Endometrium (tissue), 2 donors: ENCODE measurements around the gene DNAJB14.

Source experiments
- FAIRE-seq: peaks from 2 replicates; lab custom pipeline; 2012; peaks lifted over from hg19 to GRCh38; lab: Jason Lieb, UNC
- donor health status: control.
- donor health status: control.

The DNAJB14 gene

DNA sequence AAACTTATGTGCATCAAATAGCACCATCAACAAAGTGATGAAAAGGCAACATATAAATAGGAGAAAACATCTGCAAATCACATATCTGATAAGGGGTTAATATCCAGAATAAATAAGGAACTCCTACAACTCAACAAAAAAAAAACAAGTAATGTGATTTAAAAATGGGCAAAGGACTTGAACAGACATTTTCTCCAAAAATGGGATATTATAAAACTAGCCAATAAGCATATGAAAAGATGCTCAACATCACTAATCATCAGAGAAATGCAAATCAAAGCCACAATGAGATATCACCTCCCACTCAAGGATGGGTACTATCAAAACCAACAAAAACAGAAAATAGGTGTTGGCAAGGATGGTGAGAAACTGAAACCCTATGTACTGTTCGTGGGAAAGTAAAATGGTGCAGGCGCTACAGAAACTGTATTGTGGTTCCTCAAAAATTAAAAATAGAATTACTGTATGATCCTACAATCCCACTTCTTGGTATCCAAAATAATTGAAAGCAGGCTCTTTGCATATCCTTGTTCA, 2.4 kb downstream of the DNAJB14 start:
- FAIRE-seq = no peak

DNA sequence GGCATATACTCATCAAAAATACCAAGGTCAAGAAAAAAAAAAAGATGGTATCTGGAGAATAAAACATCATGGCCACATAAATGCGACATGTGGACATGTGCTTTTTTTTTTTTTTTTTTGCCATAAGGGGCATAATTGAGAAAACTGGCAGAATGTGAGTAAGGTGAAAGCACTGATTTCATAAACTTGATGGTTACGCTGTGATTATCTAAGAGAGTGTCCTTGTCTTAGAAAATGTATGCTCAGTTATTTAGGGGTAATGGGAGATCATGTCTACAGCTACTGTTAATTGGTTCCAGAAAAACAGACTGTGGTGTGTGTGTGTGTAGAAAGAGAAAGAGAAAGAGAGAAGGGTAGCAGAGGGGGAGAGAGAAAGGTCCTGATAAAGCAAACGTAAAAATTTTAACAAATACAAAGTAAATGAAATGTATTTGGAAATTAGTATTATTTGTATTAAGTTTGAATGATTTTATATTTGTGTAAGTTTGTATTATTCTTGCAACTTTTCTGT, 8.1 kb downstream of the DNAJB14 start:
- no peak for FAIRE-seq

GRCh38 chr4:99934891-99935290, 11.5 kb downstream of the DNAJB14 start:
- FAIRE-seq = peak; percentile 85

GRCh38 chr4:99927566-99927965, 18.9 kb downstream of the DNAJB14 start:
- FAIRE-seq = peak; percentile 33

DNA sequence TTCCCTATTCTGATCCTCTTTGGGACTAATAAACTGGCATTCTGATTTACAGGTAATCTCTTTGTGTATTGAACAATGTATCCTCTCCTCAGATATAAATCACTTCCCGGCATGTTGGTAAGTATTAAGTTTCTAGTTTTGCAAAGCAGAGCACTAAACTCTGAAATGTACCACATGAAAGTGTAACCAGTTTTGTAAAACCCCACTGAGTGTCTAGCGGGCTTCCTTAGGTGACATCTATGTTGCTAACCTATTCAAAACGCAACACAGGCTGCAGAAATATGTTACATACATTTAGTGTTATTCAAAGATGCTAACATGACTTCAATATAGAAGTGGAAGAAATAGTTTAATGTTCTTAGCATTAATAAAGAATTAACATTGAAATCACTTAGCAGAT, 25.2 kb downstream of the DNAJB14 start:
- FAIRE-seq = no peak

GRCh38 chr4:99918656-99919055, 27.8 kb downstream of the DNAJB14 start:
- FAIRE-seq = no peak

- FAIRE-seq = no peak
Measured at GRCh38 chr4:99917575-99917974, 28.8 kb downstream of the DNAJB14 start.

GRCh38 chr4:99915449-99915848, 31.0 kb downstream of the DNAJB14 start:
- FAIRE-seq = no peak

DNA sequence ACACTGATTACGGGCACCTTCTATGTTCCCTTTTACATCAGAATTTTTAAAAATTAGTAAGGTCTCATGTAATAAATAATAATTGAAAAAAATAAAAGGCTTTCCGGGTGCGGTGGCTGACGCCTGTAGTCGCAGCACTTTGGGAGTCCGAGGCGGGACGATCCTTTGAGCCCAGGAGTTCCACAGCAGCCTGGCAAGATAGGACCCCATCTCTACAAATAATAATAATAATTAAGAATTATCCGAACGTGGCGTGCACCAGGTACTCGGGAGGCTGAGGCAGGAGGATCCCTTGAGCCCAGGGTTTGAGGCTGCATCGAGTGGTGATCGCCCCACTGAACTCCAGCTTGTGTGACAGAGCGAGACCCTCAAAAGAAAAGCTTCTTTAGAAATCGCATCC, 51.4 kb downstream of the DNAJB14 start:
- no peak for FAIRE-seq

DNA sequence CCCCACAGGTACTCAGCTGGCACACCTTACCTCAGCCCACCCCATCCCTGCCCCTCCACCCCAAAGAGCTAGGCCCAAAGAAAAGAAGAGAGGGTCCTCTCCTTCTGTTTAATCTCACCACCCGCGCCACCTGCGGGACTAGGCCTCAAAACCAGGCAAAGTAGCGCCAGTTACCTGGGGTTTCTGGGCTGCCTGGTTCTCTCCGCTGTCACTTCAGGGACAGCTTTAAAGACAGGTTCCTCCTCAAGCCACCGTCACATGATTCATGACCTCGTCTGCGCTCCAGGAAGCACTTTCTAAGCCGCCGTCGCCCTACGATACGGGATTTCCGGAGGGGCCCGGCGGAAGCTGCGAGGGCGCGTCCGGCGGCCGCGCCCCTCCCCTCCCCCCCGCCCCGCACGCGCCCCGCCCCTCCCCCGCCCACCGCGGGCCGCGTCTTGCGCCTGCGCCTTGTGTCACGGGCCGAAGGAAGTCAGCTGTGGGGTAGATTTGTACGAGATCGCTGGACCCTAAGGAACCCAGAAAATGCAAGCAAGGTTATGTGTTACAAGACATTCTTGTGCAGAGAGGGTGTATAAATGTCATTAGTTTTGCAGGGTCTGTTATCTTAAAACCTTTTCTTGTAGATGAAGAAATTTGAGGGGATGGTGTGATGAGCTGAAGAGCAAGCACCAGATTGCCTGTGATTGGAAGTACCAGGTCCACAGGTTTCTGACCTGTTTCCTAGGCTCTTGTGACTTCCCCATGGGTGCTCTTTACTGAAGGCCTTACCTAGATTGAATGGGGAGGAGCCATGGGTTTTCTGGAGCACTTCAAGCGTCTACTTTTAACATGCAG, 52.0 kb downstream of the DNAJB14 start, which contains the start of gene LAMTOR3:
Gene LAMTOR3 (minus strand): TSS at position 267 of the 837 bp plus-strand sequence. CDS start 464 bp downstream, outside the sequence.
- no peak for FAIRE-seq

GRCh38 chr4:99893839-99894160, 52.6 kb downstream of the DNAJB14 start:
- no peak for FAIRE-seq

DNA sequence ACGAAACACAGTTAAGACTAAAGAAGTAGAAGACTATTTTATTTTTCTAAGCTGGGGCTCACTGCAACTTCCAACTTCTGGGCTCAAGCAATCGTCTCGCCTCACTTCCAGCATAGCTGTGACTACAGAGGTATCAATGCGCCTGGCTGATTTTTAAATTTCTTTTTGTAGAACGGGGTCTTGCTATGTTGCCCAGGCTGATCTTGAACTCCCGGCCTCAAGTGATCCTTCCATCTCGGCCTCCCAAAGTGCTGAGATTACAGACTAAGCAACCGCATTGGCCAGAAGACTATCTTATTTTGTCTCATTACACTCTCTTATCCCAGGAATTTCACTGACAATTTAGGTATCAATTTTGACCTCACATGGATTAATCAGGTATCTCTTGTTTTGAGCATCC, 53.4 kb downstream of the DNAJB14 start:
- FAIRE-seq = no peak

DNA sequence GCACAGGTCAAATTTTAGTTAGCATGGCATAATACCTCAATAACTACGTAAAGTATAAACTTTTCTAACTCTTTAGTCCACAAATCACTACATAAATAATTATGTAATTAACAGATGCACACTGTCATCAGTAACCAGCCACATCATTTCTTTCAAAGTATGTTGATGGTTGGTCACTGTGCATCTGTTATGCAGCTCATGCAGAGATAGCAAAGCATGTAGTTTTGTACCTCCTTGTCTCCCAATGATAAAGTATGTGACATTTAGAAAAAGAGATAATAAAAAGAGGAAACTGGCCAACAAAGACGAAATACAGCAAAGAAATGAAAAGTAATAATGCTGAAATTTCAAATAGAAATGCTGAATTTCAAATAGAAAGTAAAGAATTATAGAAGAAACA, 55.1 kb downstream of the DNAJB14 start:
- FAIRE-seq = no peak

GRCh38 chr4:99887837-99888236, 58.6 kb downstream of the DNAJB14 start:
- no peak for FAIRE-seq

- no peak for FAIRE-seq
Measured at GRCh38 chr4:99886146-99886545, 60.3 kb downstream of the DNAJB14 start.

DNA sequence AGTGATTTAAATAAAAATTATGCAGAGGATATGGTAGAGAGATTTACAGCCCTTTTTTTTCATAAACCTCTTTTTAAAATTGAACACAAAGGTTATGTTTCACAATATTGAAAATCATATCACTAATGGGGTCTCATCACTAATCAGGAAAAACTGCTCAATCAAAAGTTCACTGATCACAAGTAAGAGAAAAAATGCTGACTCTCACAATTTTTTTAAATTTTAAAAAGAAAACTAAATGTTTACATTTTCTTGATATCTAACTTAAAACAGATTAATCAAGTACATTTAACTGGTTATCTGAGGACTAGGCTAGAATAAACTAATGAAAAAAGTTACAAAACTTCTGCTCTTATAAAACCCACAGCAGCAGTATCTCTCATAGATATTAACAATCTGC, 60.7 kb downstream of the DNAJB14 start:
- no peak for FAIRE-seq

- peak; percentile 81 for FAIRE-seq
Measured at GRCh38 chr4:99885063-99885664, 61.3 kb downstream of the DNAJB14 start.

- no peak for FAIRE-seq
Measured at GRCh38 chr4:99879458-99879857, 67.0 kb downstream of the DNAJB14 start.

DNA sequence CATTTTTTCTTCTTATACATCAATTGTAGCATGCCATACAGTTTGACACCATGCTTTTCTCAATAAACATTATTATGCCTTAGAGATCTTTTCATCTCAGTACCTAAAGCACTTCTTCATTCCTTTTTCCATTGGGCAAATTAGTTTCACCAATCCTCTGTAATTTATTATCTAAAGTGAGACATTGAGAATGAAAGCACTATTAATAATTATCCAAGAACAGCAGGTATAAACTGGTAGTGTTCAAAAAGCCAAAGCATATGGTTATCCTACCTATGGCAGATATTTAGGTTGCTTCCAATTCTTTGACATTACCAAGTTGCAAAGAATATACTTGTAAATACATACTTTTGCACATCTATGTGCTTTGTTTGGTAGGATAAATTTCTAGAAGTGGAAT, 67.8 kb downstream of the DNAJB14 start:
- FAIRE-seq = no peak

DNA sequence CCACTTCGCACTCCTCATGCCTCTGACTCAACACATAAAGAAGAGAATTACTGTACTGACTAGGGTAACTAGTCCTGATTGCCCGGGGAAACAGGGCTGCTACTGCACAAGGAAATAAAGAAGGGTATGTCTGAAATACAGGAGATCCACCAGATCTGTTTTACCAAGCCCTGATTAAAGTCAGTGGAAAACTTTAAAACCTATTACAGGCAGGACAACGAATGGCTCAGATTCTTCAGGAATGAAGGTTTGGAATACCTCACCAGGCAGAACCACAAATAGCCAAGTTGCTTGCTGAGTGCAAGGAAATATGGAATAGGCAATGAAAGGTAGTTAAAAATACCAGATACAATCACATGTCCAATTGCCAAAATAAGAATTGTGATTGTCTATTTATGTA, 69.5 kb downstream of the DNAJB14 start:
- FAIRE-seq = no peak

DNA sequence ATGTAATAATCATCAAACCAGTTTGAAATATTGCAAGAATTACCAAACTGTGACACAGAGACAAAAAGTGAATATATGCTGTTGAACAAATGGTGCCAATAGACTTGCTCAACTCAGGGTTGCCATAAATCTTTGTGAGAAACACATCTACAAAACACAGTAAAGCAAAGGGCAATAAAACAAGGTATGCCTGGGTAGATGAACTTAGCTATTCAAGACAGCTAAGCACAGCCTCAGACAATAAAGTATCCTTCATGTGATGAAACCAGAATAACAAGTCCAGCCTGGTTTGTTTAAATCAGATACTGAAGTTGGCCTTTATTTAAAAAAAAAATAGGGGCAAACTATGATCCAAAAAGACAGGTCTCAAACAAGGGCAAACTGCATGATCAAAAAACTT, 71.3 kb downstream of the DNAJB14 start:
- no peak for FAIRE-seq

- FAIRE-seq = no peak
Measured at GRCh38 chr4:99872570-99872969, 73.8 kb downstream of the DNAJB14 start.

DNA sequence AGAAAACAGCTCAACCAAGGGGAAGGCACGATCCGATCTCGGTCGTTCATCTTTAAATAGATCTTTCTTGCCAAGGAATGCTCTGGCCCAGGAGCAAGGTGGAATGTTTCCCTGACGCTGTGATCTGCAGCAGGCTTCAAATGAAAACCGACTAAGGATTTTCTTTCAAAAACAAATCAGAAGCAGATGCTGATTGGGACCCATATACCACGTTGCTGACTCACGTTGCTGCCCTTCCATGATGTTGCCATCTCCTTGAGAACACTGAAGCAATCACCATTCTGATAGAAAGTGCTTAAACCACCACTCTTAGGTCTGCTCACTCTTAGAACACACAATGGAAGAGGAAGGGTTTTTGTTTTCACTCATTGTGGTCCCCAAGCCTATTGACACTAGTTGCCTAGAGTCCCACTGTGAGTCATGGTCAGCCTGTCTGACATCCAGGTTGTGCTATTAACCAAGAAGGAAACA, 78.3 kb downstream of the DNAJB14 start:
- no peak for FAIRE-seq
